ENCODE results near the gene MBNL2.

The MBNL2 gene

DNA sequence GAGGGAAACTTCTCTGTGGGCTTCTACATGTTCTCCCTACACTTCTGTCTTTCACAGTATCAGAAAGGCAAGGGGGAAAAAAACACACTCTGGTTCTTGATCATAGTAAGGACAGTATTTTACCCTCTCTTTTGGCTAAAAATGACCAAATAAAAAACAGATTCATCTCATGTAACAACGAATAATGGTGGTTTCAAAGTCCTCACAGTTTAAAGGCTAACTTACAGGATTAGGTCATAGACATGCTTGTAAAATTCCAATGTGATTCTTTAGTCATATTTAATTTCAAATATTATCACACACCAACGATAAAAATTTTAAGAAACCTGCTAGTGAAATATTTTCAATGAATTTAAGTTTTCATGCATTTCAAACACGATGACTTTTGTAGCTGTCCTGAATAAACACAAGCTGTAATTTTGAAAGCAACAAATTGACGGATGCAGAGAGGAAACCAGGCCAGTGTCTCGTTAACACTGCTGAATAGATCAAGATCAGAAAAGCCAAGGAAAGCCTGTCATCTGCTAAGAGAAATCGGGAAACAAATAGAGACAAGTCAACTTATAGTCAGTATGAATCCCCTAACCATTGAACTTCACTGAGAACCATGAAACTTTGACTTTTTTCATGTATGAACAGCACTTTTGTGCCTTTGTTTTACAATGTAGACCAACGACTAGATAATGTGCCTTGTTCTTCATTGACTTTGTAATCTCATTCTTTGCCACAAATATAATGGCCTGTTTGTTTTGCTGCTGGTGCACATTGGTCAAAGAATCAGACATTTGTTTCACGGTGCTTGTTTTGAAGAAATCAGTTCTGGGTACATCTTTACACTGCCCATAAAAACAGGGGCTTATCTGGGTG, 22.0 kb downstream of the MBNL2 start:
- in situ Hi-C loops (cut with MboI; ENCODE audit: low pct_unique_long_range_greater_than_20kb, low sequenced_read_pairs): no loop called here
- DNase-seq: no peak

DNA sequence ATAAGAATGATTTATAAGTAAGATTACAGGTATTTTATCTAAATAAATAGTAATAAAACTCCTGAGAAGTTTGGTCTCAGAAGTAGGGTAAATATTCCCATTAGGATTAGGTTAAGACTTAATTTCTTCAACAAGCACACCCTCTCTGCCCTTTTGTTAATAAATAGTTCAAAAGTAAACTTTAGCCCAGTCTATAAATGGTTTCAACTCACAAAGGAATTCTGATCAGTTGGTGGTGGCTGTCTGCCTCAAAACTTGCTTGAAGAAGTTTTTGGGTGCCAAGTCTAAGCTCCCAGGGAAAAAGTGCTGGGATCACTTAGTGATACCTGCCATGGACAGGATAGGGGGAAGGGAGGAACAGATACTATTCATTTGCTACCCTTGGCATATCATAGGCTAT, 22.9 kb downstream of the MBNL2 start:
- DNase-seq: no peak
- in situ Hi-C loops (cut with MboI; ENCODE audit: low pct_unique_long_range_greater_than_20kb, low sequenced_read_pairs): no loop called here

DNA sequence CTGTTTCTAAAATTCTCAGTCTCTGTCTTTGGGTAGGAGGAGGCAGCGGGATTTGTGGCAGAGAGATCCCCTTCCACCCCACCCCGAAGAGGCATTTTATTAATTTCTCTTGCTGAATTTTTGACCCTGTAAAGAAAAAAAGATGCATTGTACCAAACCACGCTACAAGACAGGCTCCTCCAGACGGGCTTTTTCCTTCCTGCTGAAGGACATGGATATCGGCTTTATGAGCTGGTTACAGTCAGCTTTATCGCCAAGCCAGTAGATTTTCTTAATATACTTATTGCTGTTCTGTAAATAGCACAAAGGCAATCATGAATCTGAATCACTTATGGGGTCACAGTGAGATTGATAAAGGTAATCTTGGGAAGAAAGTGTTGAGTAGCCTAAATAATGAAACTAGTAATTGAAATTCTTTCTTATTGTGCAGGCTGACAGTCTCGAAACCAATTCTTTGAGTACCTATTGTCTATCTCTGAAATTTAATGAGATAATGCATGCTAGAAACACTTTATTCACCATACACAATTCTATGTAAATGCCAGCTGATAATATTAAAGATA, 24.5 kb downstream of the MBNL2 start:
- in situ Hi-C loops (cut with MboI; ENCODE audit: low pct_unique_long_range_greater_than_20kb, low sequenced_read_pairs): no loop called here
- no peak for DNase-seq

DNA sequence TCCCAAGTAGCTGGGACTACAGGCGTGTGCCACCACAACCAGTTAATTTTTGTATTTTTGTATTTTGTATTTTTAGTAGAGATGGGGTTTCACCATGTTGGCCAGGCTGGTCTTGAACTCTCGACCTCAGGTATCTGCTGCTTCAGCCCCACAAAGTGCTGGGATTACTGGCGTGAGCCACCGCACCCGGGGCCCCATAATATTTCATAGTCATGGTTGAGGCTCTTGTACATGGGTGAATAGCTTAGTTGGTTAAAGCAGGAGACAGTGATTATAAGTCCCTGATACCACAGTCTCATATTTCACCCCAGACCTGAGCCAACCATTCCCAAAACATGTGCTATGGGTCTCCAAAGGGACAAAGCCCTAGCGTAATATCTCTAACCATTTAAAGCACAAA, 26.1 kb downstream of the MBNL2 start:
- no peak for DNase-seq
- in situ Hi-C loops (cut with MboI; ENCODE audit: low pct_unique_long_range_greater_than_20kb, low sequenced_read_pairs): no loop called here

DNA sequence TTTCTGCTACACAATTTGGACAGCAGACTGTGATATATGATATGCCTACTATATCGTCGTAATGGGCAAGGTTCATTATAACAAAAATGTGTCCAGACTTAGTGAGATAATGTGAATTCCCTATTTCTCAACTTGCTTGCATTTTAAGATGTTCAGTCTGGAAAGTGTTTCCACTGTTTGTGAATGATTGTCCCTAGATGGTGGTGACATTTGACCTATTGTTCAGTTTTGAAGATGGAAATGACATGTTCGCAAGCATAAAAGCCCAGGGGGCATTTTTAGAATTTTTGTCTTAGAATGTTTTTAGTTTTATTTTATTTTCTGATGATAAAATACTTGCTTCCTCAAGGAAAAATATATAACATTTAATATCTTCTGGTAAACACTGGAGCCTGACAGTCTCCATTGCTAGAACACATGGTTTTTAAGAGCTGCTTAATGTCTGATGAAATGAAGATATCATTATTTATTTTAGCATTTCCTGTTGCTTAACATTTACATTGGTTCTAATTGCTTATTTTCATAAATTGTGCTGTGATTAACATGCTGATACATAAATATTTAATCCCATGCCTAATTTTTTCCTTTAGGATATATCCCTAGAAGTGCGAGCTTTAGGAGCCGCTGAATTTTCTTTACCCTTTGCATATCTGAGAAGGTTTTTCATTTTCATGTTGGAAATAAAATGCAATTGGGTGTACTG, 27.1 kb downstream of the MBNL2 start:
- in situ Hi-C loops (cut with MboI; ENCODE audit: low pct_unique_long_range_greater_than_20kb, low sequenced_read_pairs): no loop called here

DNA sequence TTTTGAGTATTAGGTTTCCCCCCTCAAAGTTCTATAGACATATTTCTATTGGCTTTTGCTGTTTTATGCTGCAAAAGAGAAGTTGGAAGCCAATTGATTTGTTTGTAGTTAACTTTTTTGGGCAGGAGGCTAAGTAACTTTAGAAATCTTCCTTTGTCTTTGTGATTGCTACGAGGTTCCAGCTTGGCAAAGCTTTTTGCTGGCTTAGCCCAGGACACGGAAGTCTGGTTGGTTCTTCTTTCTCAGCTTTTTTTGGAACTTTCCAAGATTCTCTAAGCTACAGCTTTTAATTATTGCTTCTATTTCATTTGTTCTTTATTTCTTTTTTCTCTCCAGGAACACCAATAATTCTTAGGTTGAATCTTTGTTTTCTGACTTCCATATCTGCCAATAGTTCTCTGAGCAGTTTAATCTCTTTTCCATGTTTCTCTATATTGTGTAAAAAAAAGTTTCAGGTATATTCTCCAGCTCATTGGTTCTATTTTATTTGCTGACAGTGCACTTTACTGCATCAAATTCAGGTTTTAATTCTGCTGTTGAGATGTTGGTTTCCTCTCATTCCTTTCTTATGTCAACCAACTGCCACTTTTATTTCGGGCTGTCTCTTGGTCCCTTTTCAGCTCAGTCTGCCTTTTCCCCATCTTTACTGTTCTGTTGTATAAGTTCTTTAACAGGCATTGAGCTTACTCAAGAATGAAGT, 27.8 kb downstream of the MBNL2 start:
- no peak for DNase-seq
- in situ Hi-C loops (cut with MboI; ENCODE audit: low pct_unique_long_range_greater_than_20kb, low sequenced_read_pairs): no loop called here

More for the DNA sequence above, 27.1 kb downstream of the MBNL2 start:
- no peak for DNase-seq

DNA sequence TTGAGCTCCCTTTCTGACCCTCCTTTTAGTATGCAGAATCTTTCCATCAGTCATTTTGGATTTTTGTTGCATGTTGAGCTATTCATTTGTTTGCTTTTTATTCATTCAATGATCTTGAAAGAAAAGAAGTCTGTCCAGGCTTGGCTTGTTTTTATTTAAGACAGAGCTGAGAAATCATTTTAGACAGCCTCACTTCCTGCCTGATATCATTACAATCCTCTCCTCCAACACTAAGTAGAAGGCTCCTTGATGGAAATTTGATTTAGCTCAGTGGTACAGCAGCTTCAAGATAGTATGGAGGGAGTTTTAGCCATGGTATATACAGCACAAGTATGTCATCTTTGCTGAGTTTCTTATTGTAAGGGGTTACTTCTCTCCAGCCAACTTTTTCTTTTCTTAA, 28.4 kb downstream of the MBNL2 start:
- DNase-seq: no peak
- in situ Hi-C loops (cut with MboI; ENCODE audit: low pct_unique_long_range_greater_than_20kb, low sequenced_read_pairs): no loop called here

DNA sequence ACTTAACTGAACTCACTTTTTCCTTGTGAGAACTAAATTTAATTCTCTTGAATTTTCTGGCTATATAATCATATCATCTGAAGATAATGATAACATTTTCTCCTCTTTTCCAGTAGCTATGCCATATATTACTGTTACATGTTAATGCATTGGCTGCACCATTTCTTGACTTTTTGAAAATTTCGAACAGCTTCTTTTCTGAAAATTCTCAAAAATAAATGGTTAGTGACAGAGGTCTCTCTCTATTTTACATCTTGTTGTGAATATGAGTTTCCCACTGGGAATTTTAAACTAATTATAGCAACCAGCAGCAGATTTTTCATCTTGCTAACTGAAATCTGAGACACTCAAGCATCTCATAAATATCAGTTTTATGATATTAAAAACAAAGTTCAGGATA, 30.6 kb downstream of the MBNL2 start:
- no peak for DNase-seq
- in situ Hi-C loops (cut with MboI; ENCODE audit: low pct_unique_long_range_greater_than_20kb, low sequenced_read_pairs): no loop called here

DNA sequence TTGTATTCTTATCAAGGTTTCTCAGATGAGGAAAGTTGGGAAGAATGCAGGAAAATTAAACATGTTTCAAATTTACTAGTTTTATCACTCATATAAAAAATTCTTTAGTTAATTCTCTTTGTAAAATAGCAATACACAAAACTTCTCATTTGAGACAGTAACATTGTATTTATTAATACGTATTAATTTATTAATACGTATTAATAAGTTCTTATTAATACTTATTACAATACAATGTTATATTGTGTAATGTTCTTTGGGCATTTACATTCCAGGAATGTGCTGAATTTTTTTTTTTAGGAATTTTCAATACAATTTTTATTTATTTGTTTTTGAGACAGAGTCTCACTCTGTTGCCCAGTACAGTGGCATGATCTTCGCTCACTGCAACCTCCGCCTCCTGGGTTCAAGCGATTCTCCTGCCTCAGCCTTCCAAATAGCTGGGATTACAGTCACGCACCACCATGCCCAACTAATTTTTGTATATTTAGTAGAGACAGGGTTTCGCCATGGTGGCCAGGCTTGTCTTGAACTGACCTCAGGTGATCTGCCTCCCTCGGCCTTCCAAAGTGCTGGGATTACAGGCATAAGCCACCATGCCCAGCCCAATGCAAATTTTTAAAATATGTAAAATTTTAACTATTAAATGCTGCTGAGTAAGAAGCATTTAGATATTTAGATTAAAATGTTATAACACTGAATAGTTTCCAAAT, 31.6 kb downstream of the MBNL2 start:
- in situ Hi-C loops (cut with MboI; ENCODE audit: low pct_unique_long_range_greater_than_20kb, low sequenced_read_pairs): no loop called here
- no peak for DNase-seq

DNA sequence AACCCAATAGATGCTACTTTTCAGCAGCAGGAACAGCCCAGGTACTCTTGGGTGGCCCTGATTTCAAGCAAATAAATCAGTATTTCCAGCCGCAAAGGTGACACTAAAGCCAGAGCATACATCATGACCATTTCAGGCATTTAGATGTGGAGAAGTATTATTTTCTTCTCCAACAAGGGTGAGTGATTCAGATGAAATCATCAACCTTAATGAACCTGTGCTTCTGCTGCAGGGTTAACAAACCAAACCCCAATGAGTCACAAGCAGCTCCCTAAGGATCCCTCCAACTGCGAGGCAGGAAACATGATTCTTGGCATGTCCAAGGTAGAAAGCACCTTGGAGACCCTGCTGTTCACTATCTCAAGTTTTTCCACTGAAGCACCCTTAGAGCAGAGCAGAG, 32.7 kb downstream of the MBNL2 start:
- in situ Hi-C loops (cut with MboI; ENCODE audit: low pct_unique_long_range_greater_than_20kb, low sequenced_read_pairs): no loop called here
- no peak for DNase-seq

DNA sequence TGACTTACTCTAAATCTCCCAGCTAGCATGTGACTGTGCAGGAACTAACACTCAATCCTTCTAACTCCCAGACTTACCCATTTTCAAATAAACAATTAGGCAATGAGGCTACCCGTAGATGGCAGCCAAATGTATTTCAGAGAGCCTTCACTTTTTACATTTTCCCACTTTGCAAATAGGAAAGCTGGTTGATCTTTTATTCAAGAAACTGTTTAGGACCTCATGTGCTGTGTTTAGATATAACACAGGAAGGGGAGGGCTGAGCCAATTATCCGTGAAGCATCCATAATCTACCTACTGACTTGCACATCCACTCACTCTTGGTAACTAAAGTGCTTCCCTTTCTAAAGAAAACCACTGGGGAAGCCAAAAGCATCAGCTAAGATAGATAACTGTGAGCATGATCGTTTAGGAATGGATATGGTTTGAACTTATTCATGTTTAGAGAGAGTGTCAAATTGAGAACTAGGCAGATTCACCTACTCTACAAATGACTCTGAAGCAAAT, 33.4 kb downstream of the MBNL2 start:
- peak; percentile 20 for DNase-seq

DNA sequence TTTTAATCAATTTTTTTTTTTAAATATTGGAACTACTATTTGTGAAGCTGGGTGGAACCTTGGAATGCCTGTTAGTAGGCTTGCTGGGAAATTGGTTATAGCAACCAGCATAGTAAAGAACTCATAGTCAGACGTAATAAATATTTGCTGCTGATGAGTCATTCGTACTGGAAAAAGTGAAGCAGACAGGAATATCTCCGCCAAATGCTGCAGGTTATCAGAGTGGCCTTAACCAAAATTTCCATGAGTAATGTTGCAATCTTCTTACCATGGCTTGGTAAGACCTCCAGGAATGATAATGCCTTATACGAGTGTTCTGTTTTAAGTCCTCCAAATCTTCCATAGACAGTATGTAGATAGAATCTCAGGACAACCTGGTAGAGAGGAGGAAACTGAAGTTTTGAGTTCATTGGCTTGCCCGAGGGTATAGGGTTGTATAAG, 34.2 kb downstream of the MBNL2 start:
- in situ Hi-C loops (cut with MboI; ENCODE audit: low pct_unique_long_range_greater_than_20kb, low sequenced_read_pairs): no loop called here
- DNase-seq: no peak

More for the DNA sequence above, 33.4 kb downstream of the MBNL2 start:
- in situ Hi-C loops (cut with MboI; ENCODE audit: low pct_unique_long_range_greater_than_20kb, low sequenced_read_pairs): no loop called here

DNA sequence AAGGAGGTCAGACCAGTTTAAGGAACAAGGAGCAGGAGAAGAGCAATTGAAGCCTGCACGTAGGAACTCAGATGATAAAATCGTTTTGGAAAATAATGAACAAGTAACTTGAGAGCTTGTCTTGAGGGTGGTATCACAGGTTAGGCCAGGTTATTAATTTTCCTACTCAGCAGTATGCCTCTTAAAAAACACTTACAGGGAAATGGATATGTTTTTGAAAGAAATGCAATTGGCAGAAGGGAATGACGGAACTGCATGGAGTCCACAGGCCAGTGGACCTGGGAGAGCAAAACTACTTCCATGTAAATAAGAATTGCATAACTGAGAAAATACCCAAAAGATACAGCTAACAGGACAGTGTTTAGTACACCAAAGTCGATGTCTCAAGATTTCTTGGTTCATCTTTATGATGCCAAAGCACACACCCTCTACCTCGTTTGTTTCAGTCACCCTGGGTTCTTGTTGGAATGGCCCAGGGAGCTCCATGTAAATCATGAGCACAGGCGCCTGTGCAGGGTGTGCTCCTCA, 35.2 kb downstream of the MBNL2 start:
- DNase-seq: no peak
- in situ Hi-C loops (cut with MboI; ENCODE audit: low pct_unique_long_range_greater_than_20kb, low sequenced_read_pairs): no loop called here

DNA sequence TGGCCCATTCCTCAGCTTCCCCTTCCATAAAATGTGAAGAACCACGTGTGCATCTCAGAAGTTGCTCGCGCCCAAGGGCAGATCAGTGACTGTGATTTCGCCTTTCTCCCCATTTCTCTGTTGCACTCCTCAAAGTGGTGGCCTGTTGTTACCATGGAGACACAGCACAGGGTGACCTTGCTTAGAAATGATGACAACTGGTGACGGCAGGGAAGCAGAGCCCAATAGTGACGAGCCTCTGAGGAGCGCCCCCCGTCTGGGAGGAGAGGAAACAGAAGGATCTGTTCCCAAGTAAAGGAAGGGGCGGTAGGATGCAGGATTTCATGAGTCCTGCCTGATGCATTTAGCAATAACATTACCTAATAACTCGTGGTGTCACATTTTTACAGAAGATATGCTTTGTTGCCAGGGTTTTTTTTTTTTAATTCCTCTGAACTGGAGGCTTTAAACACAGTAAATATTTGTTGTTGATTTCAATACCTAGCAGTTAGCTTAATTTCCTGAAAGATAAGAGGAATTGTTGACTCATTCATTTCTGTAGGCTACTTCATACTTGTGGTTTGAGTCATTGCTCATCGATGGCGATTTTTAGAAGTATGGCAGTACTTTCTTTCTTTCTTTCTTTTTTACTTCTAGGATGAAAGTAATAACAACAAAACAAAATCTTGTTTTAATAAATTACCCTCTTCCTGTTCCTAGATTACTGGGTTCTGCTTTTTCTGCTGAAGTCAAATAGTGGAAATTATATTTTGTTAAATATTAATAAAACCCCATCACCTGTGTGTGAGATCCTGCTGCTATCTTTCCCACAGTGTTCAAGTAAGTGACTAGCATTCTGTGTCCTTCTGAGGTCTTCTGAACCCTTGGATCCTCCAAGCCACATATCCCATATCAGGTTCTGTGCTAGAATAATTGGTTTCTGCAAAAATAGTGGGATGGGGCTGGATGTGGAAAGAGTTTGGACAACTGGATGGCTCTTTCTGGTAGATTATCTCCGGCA, 36.0 kb downstream of the MBNL2 start:
- no peak for DNase-seq
- in situ Hi-C loops (cut with MboI; ENCODE audit: low pct_unique_long_range_greater_than_20kb, low sequenced_read_pairs): no loop called here

DNA sequence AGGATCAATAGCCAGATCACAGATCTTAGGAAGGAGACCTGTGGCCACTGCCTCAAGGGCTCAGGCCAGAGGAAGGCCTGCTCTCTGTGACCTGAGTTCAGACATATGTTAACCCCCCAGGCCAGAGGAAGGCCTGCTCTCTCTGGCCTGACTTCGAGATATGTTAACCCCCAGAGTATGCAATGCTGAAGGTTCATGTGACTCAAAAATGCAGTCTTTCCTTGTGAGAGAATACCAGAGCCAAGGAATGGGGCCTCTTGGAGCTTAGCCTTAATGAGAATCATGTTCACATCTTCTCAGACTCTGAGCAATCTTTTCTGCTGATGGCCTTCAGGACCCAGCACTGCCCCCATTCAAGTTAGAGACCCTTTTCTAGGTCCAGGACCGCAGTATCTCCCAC, 36.7 kb downstream of the MBNL2 start:
- no peak for DNase-seq
- in situ Hi-C loops (cut with MboI; ENCODE audit: low pct_unique_long_range_greater_than_20kb, low sequenced_read_pairs): no loop called here

DNA sequence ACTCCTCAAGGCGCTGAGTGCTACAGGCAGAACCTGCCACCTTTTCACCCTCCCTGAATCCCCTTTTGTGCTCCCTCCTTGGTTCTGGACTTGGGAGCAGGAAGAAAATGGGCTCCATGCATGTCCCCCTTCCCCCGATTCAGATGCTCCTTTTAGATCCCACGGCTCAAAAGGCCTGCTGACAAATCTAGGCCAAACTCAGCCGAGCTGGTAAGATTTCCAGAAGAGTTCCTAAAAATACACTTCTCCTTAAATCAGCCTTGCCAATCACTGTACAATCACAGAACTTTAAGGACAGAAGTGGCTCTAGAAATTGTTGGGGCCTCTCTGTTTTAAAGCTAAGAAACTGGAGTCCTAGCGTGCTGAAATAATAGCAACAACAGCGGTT, 37.3 kb downstream of the MBNL2 start:
- in situ Hi-C loops (cut with MboI; ENCODE audit: low pct_unique_long_range_greater_than_20kb, low sequenced_read_pairs): no loop called here
- DNase-seq: no peak

DNA sequence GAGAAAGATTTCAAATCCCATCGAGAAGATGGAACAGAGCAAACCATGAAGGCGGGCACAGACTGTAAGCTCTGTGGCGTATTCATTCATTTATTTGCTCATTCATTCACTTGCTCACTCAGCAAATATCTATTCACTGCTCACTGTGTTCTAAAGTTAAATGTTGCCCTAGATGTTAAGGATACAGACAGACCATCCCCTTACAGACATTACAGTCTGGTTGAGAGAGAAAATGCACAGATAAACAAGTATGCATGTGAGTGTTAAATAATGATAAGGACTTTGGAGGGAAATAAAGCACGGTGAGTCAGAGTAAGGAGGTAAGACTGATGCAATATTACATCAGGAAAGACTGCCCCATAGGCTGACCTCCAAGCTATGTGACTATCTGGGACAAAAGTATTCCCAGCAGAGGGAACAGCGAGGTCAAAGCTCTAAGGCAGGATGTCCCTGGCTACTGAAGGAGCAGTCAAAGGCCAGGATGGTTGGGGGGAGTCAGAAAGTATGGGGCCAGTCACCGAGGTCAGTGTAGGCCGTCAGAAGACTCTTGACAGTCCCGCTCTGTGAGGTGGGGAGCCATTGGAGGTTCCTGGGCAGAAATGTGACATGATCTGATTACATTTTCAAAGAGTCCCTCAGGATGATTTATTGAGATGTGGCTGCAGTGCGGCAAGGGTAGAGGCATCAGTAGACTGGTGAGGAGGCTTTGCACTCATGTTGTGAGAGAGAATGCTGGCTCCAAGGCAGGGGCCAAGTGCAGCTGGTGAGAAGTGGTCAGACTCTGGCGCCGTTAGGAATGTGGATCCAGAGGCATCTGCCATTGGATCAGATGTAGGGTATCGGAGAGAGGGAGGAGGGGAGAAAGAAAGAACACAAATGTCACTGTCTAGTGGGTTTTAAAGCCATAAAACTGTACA, 37.9 kb downstream of the MBNL2 start:
- no peak for DNase-seq
- in situ Hi-C loops (cut with MboI; ENCODE audit: low pct_unique_long_range_greater_than_20kb, low sequenced_read_pairs): no loop called here

Data from KBM-7 (cell line).